ENCODE measurements around the gene ISG20L2. TPM values are rescaled to one million over a fixed set of nuclear protein-coding genes. Genes with fewer than 3 reads are reported as not detected.
A peak's percentile ranks its signal among the peaks of the same experiment; 100 is the strongest.

The ISG20L2 gene
- total RNA-seq, 2 donors from 2014 or later = 19.4 to 34.4 TPM

- intact Hi-C loops (cut with DNase I) = no loop called here
- Histone ChIP-seq H3K4me1 (replicated peaks) (peaks cover 11% of the 10 kb centered on the region), H3K27me3 (replicated peaks; ENCODE audit: insufficient read depth) (no peaks in the 10 kb centered on the region), H3K36me3 (no peaks in the 10 kb centered on the region), H3K9me3 (no peaks in the 10 kb centered on the region), H3K4me3 (peak overlapping the region in 1 of 2 donors; percentile 99), H3K27ac (peak overlapping the region; percentile 96 to 97)
- no peak for TF ChIP-seq CTCF (IDR thresholded peaks at IDR 0.05)
- TF ChIP-seq POLR2AphosphoS5 (IDR thresholded peaks at IDR 0.05) = peak; percentile 27
- DNase-seq (ENCODE audit: low spot score) = no peak
- 0% methylated on average over 1 of the region's 1 CpG for WGBS
Measured at GRCh38 chr1:156752843-156753482, 24.4 kb upstream of the ISG20L2 start.

GRCh38 chr1:156751757-156752481 lies 23.4 kb upstream of the ISG20L2 start:
- Histone ChIP-seq H3K4me1 (replicated peaks) (peaks cover 18% of the 10 kb centered on the region), H3K36me3 (no peaks in the 10 kb centered on the region), H3K27ac (peak overlapping the region; percentile 96 to 97), H3K27me3 (replicated peaks; ENCODE audit: insufficient read depth) (no peaks in the 10 kb centered on the region), H3K4me3 (peak overlapping the region; percentile 94 to 99), H3K9me3 (no peaks in the 10 kb centered on the region)
- under 1% methylated on average over 66 of the region's 68 CpGs for WGBS
- DNase-seq (ENCODE audit: low spot score) = peak; percentile 97
- TF ChIP-seq POLR2A (IDR thresholded peaks at IDR 0.05) (no peak), CTCF (IDR thresholded peaks at IDR 0.05) (peak in 2 of 4 experiments; percentile 25 to 35), POLR2AphosphoS5 (IDR thresholded peaks at IDR 0.05) (peak; percentile 92)
- intact Hi-C loops (cut with DNase I) = no loop called here

GRCh38 chr1:156751451-156751756 lies 22.8 kb upstream of the ISG20L2 start, which contains the start of gene HDGF:
Gene HDGF, minus strand, starts transcription at chr1:156751675. Its CDS starts 246 bp downstream, at chr1:156751429.
- no peaks in the 10 kb centered on the region for H3K27me3 ChIP-seq (replicated peaks; ENCODE audit: insufficient read depth)
- 0% methylated on average over 8 of the region's 48 CpGs for WGBS
- H3K36me3 ChIP-seq = no peaks in the 10 kb centered on the region
- DNase-seq (ENCODE audit: low spot score) = no peak
- no peaks in the 10 kb centered on the region for H3K9me3 ChIP-seq
- peak within 1 kb of the TSS; percentile 96 to 97 for H3K27ac ChIP-seq
- H3K4me1 ChIP-seq (replicated peaks) = peaks cover 19% of the 10 kb centered on the region
- no peak for TF ChIP-seq POLR2A (IDR thresholded peaks at IDR 0.05)
- no peak for TF ChIP-seq POLR2AphosphoS5 (IDR thresholded peaks at IDR 0.05)
- TF ChIP-seq CTCF (IDR thresholded peaks at IDR 0.05) = no peak
- H3K4me3 ChIP-seq = peak within 1 kb of the TSS; percentile 94 to 99
- intact Hi-C loops (cut with DNase I) = no loop called here

GRCh38 chr1:156750711-156751450 lies 22.3 kb upstream of the ISG20L2 start:
- Histone ChIP-seq H3K4me3 (peak overlapping the region; percentile 94 to 99), H3K4me1 (replicated peaks) (peaks cover 23% of the 10 kb centered on the region), H3K27ac (peak overlapping the region; percentile 96 to 97), H3K27me3 (replicated peaks; ENCODE audit: insufficient read depth) (no peaks in the 10 kb centered on the region), H3K36me3 (no peaks in the 10 kb centered on the region), H3K9me3 (no peaks in the 10 kb centered on the region)
- peak in 2 of 4 experiments; percentile 26 to 35 for TF ChIP-seq CTCF (IDR thresholded peaks at IDR 0.05)
- no peak for TF ChIP-seq POLR2A (IDR thresholded peaks at IDR 0.05)
- under 1% methylated on average over 25 of the region's 64 CpGs for WGBS
- intact Hi-C loops (cut with DNase I) = no loop called here
- no peak for DNase-seq (ENCODE audit: low spot score)

All from prostate gland (tissue), 2 donors.